SK-N-SH treated with all-trans-retinoic acid at 6 μM for 48 hours (cell line): ENCODE measurements around the gene ANXA10.

Source experiments
- ATAC-seq: fragments of 200-7000 bp; cut with Tn5 transposase; 3 replicates; pipeline ENCODE4 v1.9.1; 2020; ENCODE audit warnings: mild to moderate bottlenecking, moderate library complexity
- ARNTL ChIP-seq: fragments of 450-650 bp; formaldehyde crosslinking; IDR thresholded peaks from 2 replicates; pipeline ENCODE4 v1.5.0; 2020; ENCODE audit warnings: low read depth, mild to moderate bottlenecking, moderate library complexity, borderline replicate concordance
- BACH2 ChIP-seq: fragments of 250-450 bp; sonication (Bioruptor Pico); IDR thresholded peaks from 2 replicates; pipeline ENCODE4 v1.9.0; 2021; ENCODE audit warnings: mild to moderate bottlenecking, borderline replicate concordance
- CREB5 ChIP-seq: fragments of 250-450 bp; sonication (Bioruptor Pico); IDR thresholded peaks from 2 replicates; pipeline ENCODE4 v1.5.1; 2020; ENCODE audit warnings: low read depth, mild to moderate bottlenecking, moderate library complexity
- CSDC2 ChIP-seq: fragments of 250-450 bp; sonication (Bioruptor Pico); IDR thresholded peaks from 2 replicates; pipeline ENCODE4 v1.5.0; 2020; ENCODE audit warnings: mild to moderate bottlenecking, moderate library complexity
- ESRRG ChIP-seq: fragments of 250-450 bp; sonication (Bioruptor Pico); IDR thresholded peaks from 2 replicates; pipeline ENCODE4 v1.6.1; 2021; ENCODE audit warnings: mild to moderate bottlenecking
- ISL1 ChIP-seq: fragments of 250-450 bp; sonication (Bioruptor Pico); IDR thresholded peaks from 2 replicates; pipeline ENCODE4 v2.1.2; 2022; ENCODE audit warnings: mild to moderate bottlenecking, moderate library complexity
- OSR1 ChIP-seq: fragments of 250-450 bp; sonication (Bioruptor Pico); IDR thresholded peaks from 2 replicates; pipeline ENCODE4 v1.8.0; 2022; ENCODE audit warnings: moderate library complexity, mild to moderate bottlenecking, inconsistent platforms
- POU6F1 ChIP-seq: fragments of 250-450 bp; sonication (Bioruptor Pico); IDR thresholded peaks from 2 replicates; pipeline ENCODE4 v1.8.0; 2021; ENCODE audit warnings: low read depth, mild to moderate bottlenecking, moderate library complexity, borderline replicate concordance
- PPARA ChIP-seq: fragments of 250-450 bp; sonication (Bioruptor Pico); IDR thresholded peaks from 2 replicates; pipeline ENCODE4 v1.5.0; 2020; ENCODE audit warnings: mild to moderate bottlenecking, borderline replicate concordance
- RARB ChIP-seq: fragments of 250-450 bp; sonication (Bioruptor Pico); IDR thresholded peaks from 2 replicates; pipeline ENCODE4 v1.8.0; 2021; ENCODE audit warnings: mild to moderate bottlenecking, moderate library complexity
- SNAI2 ChIP-seq: fragments of 250-450 bp; sonication (Bioruptor Pico); IDR thresholded peaks from 2 replicates; pipeline ENCODE4 v1.5.0; 2020; ENCODE audit warnings: mild to moderate bottlenecking, moderate library complexity
- TCF4 ChIP-seq: fragments of 250-450 bp; sonication (Bioruptor Pico); IDR thresholded peaks from 2 replicates; pipeline ENCODE4 v1.8.0; 2021; ENCODE audit warnings: mild to moderate bottlenecking, moderate library complexity, borderline replicate concordance
- TOX ChIP-seq: fragments of 250-450 bp; sonication (Bioruptor Pico); IDR thresholded peaks from 2 replicates; pipeline ENCODE4 v1.8.0; 2021; ENCODE audit warnings: mild to moderate bottlenecking, moderate library complexity, borderline replicate concordance
- TSHZ2 ChIP-seq: fragments of 250-450 bp; sonication (Bioruptor Pico); IDR thresholded peaks from 2 replicates; pipeline ENCODE4 v1.5.0; 2020; ENCODE audit warnings: mild to moderate bottlenecking, moderate library complexity
- ZC3H10 ChIP-seq: fragments of 250-450 bp; sonication (Bioruptor Pico); IDR thresholded peaks from 2 replicates; pipeline ENCODE4 v1.5.1; 2021; ENCODE audit warnings: mild to moderate bottlenecking, moderate library complexity
- ZFP30 ChIP-seq: fragments of 450-650 bp; formaldehyde crosslinking; IDR thresholded peaks from 2 replicates; pipeline ENCODE4 v1.5.0; 2022; ENCODE audit warnings: mild to moderate bottlenecking, moderate library complexity
- ZNF70 ChIP-seq: fragments of 450-650 bp; formaldehyde crosslinking; IDR thresholded peaks from 2 replicates; pipeline ENCODE4 v1.5.0; 2020; ENCODE audit warnings: mild to moderate bottlenecking, moderate library complexity
- ZNF8 ChIP-seq: fragments of 450-650 bp; formaldehyde crosslinking; IDR thresholded peaks from 2 replicates; pipeline ENCODE4 v1.5.0; 2020; ENCODE audit warnings: mild to moderate bottlenecking, moderate library complexity
- TF ChIP-seq, protein P1 (sequence below): fragments of 250-450 bp; sonication (Bioruptor Pico); IDR thresholded peaks from 2 replicates; pipeline ENCODE4 v1.5.1; 2021; ENCODE audit warnings: mild to moderate bottlenecking, moderate library complexity
- TF ChIP-seq, protein P2 (sequence below): fragments of 250-450 bp; sonication (Bioruptor Pico); IDR thresholded peaks from 2 replicates; pipeline ENCODE4 v1.8.0; 2020; ENCODE audit warnings: mild to moderate bottlenecking, moderate library complexity, borderline replicate concordance

ANXA10 gene

DNA sequence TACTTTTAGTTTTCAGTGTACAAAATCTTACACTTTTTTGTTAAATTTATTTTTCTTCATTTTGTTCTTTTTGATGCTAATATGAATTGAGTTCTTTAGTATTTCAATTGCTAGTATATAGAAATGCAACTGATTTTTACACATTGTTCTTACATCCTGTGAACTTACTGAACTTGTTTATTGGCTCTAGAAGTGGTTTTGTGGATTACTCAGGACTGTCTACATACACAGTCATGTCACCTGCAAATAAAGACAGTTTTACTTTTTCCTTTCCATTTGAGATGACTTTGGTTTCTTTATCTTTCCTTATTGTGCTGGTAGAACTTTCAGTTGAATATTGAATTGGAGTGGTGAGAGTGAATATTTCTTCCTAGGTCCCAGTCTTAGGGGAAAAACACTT, 40.8 kb upstream of the ANXA10 start (continued):
- TF ChIP-seq POU6F1 (CRISPR knock-in tag), result no peak
- no peak for TF ChIP-seq TSHZ2 (CRISPR knock-in tag)

GRCh38 chr4:168057412-168057811, 34.9 kb upstream of the ANXA10 start:
- TF ChIP-seq PPARA (CRISPR knock-in tag) (no peak), OSR1 (CRISPR knock-in tag) (no peak), ZNF8 (CRISPR knock-in tag) (no peak), CSDC2 (CRISPR knock-in tag) (no peak), ZC3H10 (no peak), POU6F1 (CRISPR knock-in tag) (no peak), TSHZ2 (CRISPR knock-in tag) (no peak), ESRRG (no peak), TCF4 (CRISPR knock-in tag) (no peak), BACH2 (CRISPR knock-in tag) (no peak), ARNTL (CRISPR knock-in tag) (no peak), RARB (no peak), TOX (CRISPR knock-in tag) (no peak), CREB5 (CRISPR knock-in tag) (no peak), SNAI2 (CRISPR knock-in tag) (no peak), ISL1 (CRISPR knock-in tag) (no peak), ZNF70 (CRISPR knock-in tag) (no peak), ZFP30 (CRISPR knock-in tag) (no peak)
- TF ChIP-seq, protein P1, sequence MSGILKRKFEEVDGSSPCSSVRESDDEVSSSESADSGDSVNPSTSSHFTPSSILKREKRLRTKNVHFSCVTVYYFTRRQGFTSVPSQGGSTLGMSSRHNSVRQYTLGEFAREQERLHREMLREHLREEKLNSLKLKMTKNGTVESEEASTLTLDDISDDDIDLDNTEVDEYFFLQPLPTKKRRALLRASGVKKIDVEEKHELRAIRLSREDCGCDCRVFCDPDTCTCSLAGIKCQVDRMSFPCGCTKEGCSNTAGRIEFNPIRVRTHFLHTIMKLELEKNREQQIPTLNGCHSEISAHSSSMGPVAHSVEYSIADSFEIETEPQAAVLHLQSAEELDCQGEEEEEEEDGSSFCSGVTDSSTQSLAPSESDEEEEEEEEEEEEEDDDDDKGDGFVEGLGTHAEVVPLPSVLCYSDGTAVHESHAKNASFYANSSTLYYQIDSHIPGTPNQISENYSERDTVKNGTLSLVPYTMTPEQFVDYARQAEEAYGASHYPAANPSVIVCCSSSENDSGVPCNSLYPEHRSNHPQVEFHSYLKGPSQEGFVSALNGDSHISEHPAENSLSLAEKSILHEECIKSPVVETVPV (CRISPR knock-in tag), result no peak
- TF ChIP-seq, protein P2, sequence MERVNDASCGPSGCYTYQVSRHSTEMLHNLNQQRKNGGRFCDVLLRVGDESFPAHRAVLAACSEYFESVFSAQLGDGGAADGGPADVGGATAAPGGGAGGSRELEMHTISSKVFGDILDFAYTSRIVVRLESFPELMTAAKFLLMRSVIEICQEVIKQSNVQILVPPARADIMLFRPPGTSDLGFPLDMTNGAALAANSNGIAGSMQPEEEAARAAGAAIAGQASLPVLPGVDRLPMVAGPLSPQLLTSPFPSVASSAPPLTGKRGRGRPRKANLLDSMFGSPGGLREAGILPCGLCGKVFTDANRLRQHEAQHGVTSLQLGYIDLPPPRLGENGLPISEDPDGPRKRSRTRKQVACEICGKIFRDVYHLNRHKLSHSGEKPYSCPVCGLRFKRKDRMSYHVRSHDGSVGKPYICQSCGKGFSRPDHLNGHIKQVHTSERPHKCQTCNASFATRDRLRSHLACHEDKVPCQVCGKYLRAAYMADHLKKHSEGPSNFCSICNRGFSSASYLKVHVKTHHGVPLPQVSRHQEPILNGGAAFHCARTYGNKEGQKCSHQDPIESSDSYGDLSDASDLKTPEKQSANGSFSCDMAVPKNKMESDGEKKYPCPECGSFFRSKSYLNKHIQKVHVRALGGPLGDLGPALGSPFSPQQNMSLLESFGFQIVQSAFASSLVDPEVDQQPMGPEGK (CRISPR knock-in tag), result no peak
- ATAC-seq, result no peak
